HG03066 (cell line): Measurements from ENCODE around the gene ORMDL1.
"Not testable (repeated sequence)": the region's sequence is repeated elsewhere in the genome, so short reads cannot be mapped to it uniquely, and the experiment has no call there.

Source experiments
- ATAC-seq: cut with Tn5 transposase; IDR thresholded peaks from one replicate; pipeline ENCODE4 v1.9.1; 2021; ENCODE audit warnings: low read depth; ENCODE audit not compliant: unreplicated experiment

Gene ORMDL1

GRCh38 chr2:189772212-189772611, 11.9 kb downstream of the ORMDL1 start:
- no peak for ATAC-seq

DNA sequence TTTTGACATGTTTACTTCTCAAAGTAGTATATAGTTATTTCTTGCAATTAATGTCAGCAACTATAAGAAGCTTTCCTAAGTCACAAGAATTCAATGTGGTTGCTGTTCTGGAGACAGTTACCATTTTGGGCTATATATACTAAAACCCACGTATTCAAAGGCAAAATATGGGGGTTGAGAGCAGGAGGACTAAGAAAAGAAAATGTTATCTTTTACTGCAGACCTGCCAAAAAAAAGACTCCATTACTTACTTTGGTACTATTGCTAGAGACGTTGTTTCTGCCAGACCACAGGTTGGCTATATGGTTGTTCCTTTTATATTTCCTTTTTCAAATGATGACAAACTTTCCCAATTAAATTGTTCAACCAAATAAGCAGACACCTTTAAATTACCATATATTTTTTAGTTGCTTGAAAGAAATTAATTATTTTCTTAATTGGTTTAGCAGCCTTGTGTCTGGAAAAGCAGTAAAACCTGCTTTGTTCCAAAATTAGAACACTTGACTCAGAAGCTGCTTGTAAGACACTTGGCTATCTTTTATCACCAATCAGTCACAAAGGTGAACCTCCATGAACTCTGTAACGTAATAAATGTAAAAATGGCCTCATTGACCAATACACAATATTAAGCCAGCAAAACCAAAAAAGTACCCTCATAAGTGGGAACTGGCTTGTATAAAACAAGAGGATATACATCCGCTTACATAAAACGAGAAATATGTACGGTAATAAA, 13.4 kb downstream of the ORMDL1 start:
- ATAC-seq, result no peak

DNA sequence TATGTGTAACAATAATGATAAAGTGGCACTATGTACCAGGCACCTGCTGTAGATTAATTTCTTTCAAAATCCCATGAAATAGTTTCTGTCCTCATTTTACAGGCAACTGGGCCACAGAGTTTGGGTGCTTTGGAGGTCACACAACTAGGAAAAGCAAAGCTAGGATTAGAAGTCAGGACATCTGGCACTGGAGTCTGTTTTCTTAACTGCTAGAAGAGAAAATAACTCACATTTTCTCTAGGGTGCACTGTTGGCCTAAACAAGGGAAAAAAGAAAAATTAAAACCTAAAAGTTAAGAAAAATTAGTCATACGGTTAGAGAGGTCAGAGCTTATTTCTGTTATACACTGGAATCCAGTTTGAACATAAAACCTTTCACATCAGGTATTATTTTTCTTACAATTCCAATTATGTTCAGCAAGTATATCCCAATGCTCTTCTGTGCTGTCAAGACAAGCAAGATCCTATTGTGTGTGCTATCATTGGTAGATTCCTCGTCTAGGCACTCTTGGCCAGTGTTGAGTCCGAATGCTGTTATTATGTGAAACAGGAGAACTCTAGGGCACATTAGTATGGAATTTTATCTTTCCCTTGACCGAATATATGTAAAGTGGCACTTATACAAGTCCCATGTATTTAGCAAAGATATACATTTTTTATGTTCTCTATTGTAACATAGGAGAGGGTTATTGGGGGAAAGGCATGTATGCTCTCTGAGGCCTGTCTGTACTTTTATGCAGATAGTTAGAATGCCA, 20.1 kb downstream of the ORMDL1 start:
- ATAC-seq, result no peak

DNA sequence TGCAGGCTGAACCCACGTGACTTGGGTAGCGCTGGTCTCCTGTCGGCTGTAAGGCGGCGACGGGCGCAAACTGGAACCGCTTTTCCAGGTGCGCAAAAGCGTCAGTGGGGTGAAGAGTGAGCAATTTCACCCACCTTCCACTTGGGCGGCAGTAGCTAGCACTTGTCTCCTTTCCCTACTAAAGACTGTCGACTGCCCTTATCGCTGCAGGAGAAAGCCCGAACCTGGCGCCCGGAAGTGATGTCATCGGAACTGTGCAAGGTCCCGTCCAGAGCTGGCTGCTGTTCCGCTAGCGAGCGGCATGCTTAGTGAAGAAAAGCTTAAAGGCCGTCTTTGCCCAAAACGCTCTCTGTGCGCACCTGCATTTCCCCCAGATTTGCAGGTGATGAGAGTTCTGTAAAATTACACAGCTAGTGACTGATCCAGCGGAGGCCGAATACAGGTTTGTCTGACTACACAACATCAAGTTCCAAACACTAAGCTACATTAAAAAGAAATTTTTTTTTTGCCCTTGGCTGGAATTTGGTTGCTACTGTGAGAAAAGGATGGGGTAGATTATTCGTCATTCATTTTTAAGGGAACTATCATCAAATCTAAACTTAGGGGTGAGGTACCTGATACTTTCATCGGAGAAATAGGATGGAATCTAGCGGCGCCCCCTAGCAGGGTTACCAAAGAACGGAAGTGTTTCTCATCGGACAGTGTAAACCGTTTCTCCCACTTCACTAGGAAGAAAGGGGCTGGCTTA, 21.4 kb downstream of the ORMDL1 start, which contains the start of gene OSGEPL1:
TSS of gene OSGEPL1 (minus strand) at position 242 of the 748 bp plus-strand sequence. CDS start 1,152 bp downstream, outside the sequence.
- ATAC-seq, result peak; percentile 97

DNA sequence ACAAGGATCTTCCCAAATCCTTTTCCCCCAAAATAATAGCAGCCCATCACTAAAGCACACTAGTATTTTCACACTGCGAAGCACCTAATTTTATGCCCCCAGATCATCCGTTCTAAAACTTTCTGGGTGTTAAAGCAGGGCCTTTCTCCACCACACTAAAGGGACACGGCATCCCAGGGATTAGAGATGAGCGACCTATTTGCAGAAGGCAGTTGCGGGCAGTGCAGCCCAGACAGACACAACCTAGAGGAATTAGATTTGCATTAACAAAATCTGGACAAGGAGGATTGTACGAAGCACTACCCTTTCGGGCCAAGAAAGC, 21.9 kb downstream of the ORMDL1 start:
- ATAC-seq, result no peak

DNA sequence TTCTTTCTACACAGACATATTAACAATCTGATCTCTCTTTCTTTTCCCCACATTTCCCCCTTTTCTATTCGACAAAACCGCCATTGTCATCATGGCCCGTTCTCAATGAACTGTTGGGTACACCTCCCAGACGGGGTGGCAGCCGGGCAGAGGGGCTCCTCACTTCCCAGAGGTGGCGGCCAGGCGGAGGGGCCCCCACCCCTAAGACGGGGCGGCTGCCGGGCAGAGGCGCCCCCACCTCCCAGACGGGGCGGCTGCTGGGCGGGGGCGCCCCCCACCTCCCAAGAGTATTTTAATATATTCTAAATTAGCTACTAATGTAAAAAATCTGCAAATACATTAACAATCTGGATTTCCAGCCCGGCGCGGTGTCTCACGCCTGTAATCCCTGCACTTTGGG, 24.0 kb downstream of the ORMDL1 start:
- ATAC-seq, result not testable (repeated sequence)

GRCh38 chr2:189756311-189756952, 27.7 kb downstream of the ORMDL1 start:
- no peak for ATAC-seq

GRCh38 chr2:189751080-189751658, 33.0 kb downstream of the ORMDL1 start:
- no peak for ATAC-seq

GRCh38 chr2:189729430-189729829, 54.7 kb downstream of the ORMDL1 start:
- no peak for ATAC-seq

GRCh38 chr2:189726849-189727248, 57.3 kb downstream of the ORMDL1 start:
- no peak for ATAC-seq

DNA sequence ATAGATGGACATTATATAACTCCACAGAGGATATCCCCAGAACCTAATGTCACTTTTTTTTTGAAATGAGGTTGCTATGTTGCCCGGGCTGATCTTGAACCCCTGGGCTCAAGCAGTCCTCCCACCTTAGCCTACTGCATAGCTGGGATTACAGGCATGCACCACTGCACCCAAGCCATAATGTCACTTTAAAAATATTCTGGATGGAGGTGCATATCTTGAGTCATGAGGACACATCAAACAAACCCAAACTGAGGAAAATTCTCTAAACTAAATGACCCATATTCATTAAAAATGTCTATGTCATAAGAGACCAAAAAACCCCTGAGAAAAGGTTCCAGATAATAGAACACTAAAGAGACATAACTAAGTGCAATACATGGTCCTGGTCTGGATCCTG, 57.9 kb downstream of the ORMDL1 start:
- ATAC-seq, result no peak

DNA sequence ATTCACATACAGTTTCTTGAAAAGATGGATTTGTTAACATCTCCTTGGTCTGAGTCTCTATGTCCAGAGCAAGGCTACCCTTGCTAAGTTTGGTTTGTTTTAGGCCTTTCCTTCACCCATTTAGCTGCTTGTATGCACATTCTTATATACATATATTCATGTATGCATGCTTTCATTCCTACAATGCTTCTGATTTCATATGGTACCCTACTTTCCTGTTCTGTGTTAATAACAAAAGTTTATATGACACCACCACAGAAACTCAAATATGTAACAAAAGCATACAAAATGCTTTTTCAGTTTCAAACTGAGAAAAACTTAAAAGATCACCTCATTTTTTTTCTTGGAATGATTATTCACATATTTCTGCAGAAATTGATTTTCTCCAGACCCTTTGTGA, 60.9 kb downstream of the ORMDL1 start:
- no peak for ATAC-seq
